SK-N-SH (cell line): ENCODE data around the gene BEND3. TPM values are rescaled to one million over a fixed set of nuclear protein-coding genes. Genes with fewer than 3 reads are reported as not detected.

Experiments
- CTCF ChIA-PET: fragments of 300-600, 350-600 bp; formaldehyde crosslinking; extraction: SDS; loops from one replicate; lab custom pipeline; 2021; lab: Yijun Ruan, JAX
- POLR2A ChIA-PET: fragments of 350-600 bp; sonication (Branson Sonifier 250); formaldehyde crosslinking; extraction: SDS; loops from one replicate; lab custom pipeline; 2020; ENCODE audit warnings: antibody characterized with exemption, inconsistent platforms; lab: Yijun Ruan, JAX
- DNase-seq: peaks from one replicate; pipeline ENCODE4 v3.0.0; 2012
- H2AFZ ChIP-seq: fragments of 200-600 bp; sonication (generic); 2 replicates; pipeline ENCODE4 v1.8.1; 2016; ENCODE audit warnings: antibody characterized with exemption, mild to moderate bottlenecking, low read depth
- H3F3A ChIP-seq: fragments of 200-600 bp; sonication (generic); replicated peaks from 2 replicates; pipeline ENCODE3; 2016; ENCODE audit warnings: antibody characterized with exemption, mild to moderate bottlenecking; ENCODE audit not compliant: insufficient read depth
- H3K27ac ChIP-seq, 2 experiments: fragments of 200-500 bp in 1 of 2; fragments of 200-600 bp in 1 of 2; sonication (Bioruptor generic) in 1 of 2; sonication (generic), shearing (Covaris generic) in 1 of 2; 2 replicates each; pipeline versions ENCODE4 v1.5.1 to v1.6.1; 2014 to 2016; ENCODE audit warnings: low read depth in 2 of 2, inconsistent platforms in 1 of 2, low read length in 1 of 2, mild to moderate bottlenecking in 1 of 2, mixed read lengths in 1 of 2
- H3K27me3 ChIP-seq: fragments of 200-600 bp; sonication (generic), shearing (Covaris generic); 2 replicates; pipeline ENCODE4 v1.6.1; 2016; ENCODE audit warnings: mixed run types; ENCODE audit not compliant: insufficient read depth
- H3K36me3 ChIP-seq, 2 experiments: fragments of 200-500 bp in 1 of 2; fragments of 200-600 bp in 1 of 2; sonication (Bioruptor generic) in 1 of 2; sonication (generic) in 1 of 2; replicated peaks in 1 of 2; 2 replicates each; pipeline versions ENCODE3 to v1.5.1; 2014 to 2016; ENCODE audit warnings: low read length in 1 of 2, mild to moderate bottlenecking in 1 of 2; ENCODE audit not compliant: insufficient read depth in 2 of 2, control insufficient read depth in 1 of 2
- H3K4me1 ChIP-seq, 2 experiments: fragments of 200-500 bp in 1 of 2; fragments of 200-600 bp in 1 of 2; sonication (Bioruptor generic) in 1 of 2; sonication (generic), shearing (Covaris generic) in 1 of 2; 2 replicates each; pipeline versions ENCODE4 v1.5.1 to v1.6.1; 2014 to 2016; ENCODE audit warnings: low read depth in 1 of 2, low read length in 1 of 2, mixed run types in 1 of 2; ENCODE audit not compliant: insufficient read depth in 2 of 2, control insufficient read depth in 1 of 2
- H3K4me2 ChIP-seq: fragments of 200-600 bp; sonication (generic), shearing (Covaris generic); 2 replicates; pipeline ENCODE4 v1.6.1; 2017; ENCODE audit warnings: mixed run types
- H3K4me3 ChIP-seq, 2 experiments: fragments of 200-500 bp in 1 of 2; fragments of 200-600 bp in 1 of 2; sonication (Bioruptor generic) in 1 of 2; sonication (generic), shearing (Covaris generic) in 1 of 2; 2 replicates each; pipeline versions ENCODE4 v1.5.1 to v1.8.1; 2014 to 2016; ENCODE audit warnings: low read depth in 2 of 2, inconsistent platforms in 1 of 2, low read length in 1 of 2, mild to moderate bottlenecking in 1 of 2, mixed read lengths in 1 of 2, moderate library complexity in 1 of 2
- H3K79me2 ChIP-seq: fragments of 200-600 bp; sonication (generic); 2 replicates; pipeline ENCODE4 v1.8.1; 2017; ENCODE audit warnings: mild to moderate bottlenecking; ENCODE audit not compliant: insufficient read depth
- H3K9ac ChIP-seq: fragments of 200-600 bp; sonication (generic); 2 replicates; pipeline ENCODE4 v1.6.1; 2017; ENCODE audit warnings: mixed run types
- H3K9me2 ChIP-seq: fragments of 200-600 bp; sonication (generic); 2 replicates; pipeline ENCODE4 v1.6.1; 2017; ENCODE audit warnings: mixed run types
- H3K9me3 ChIP-seq: fragments of 200-600 bp; sonication (generic); 2 replicates; pipeline ENCODE4 v1.6.1; 2017; ENCODE audit warnings: mixed run types, mild to moderate bottlenecking, moderate library complexity
- H4K20me1 ChIP-seq: fragments of 200-600 bp; sonication (generic); 2 replicates; pipeline ENCODE4 v1.6.1; 2017; ENCODE audit warnings: mild to moderate bottlenecking, mixed run types; ENCODE audit not compliant: insufficient read depth
- ELF1 ChIP-seq: IDR thresholded peaks from 2 replicates; pipeline ENCODE4 v1.4.0; 2012
- EP300 ChIP-seq, 2 experiments: IDR thresholded peaks; 2 replicates each; pipeline versions ENCODE4 v1.4.0 to v1.6.1; 2012; ENCODE audit warnings: borderline replicate concordance in 1 of 2, low read depth in 1 of 2, low read length in 1 of 2
- FOXJ3 ChIP-seq: sonication (generic); formaldehyde crosslinking; IDR thresholded peaks from 2 replicates; pipeline ENCODE4 v1.5.1; 2020; ENCODE audit warnings: mild to moderate bottlenecking, missing genetic modification reagents
- FOXM1 ChIP-seq: IDR thresholded peaks from 2 replicates; pipeline ENCODE4 v1.4.0; 2012; ENCODE audit warnings: low read depth, mild to moderate bottlenecking
- GABPA ChIP-seq: IDR thresholded peaks from 2 replicates; pipeline ENCODE4 v1.4.0; 2012; ENCODE audit warnings: low read depth, mild to moderate bottlenecking
- GATA2 ChIP-seq: sonication (generic); formaldehyde crosslinking; IDR thresholded peaks from 2 replicates; pipeline ENCODE4 v1.5.0; 2020; ENCODE audit warnings: mild to moderate bottlenecking, missing genetic modification reagents
- MEF2A ChIP-seq: IDR thresholded peaks from 2 replicates; pipeline ENCODE4 v1.4.0; 2012; ENCODE audit warnings: low read depth, borderline replicate concordance
- NFIC ChIP-seq: IDR thresholded peaks from 2 replicates; pipeline ENCODE4 v1.4.0; 2012; ENCODE audit warnings: borderline replicate concordance
- PBX3 ChIP-seq: IDR thresholded peaks from 2 replicates; pipeline ENCODE4; 2012
- RAD21 ChIP-seq: IDR thresholded peaks from 2 replicates; pipeline ENCODE4 v1.6.1; 2012; ENCODE audit warnings: mild to moderate bottlenecking, low read length
- TEAD4 ChIP-seq: IDR thresholded peaks from 2 replicates; pipeline ENCODE4 v1.4.0; 2012; ENCODE audit warnings: mild to moderate bottlenecking, borderline replicate concordance; ENCODE audit not compliant: insufficient read depth
- WGBS: methylation state at CpG from one replicate; pipeline ENCODE4 v1.1.6; 2017; ENCODE audit warnings: low lambda C conversion rate; 5-methylcytosine and 5-hydroxymethylcytosine counted together
- polyA plus RNA-seq, 3 experiments: library from polyadenylated mRNA; depleted of rRNA; stranded (reverse); fragments of >200 nt; gene quantifications; 2 replicates each; pipeline ENCODE4 v1.2.3, GENCODE V29; 2012
- TF ChIP-seq, protein P1 (sequence below): fragments of 150-350 bp; IDR thresholded peaks from 2 replicates; pipeline ENCODE4 v1.6.1; 2017; ENCODE audit warnings: antibody characterized with exemption, low read length, low read depth, borderline replicate concordance

Gene BEND3
- polyA plus RNA-seq, 1 of the 3 experiments (the other 2 are of a cell fraction): 1.0 TPM

- Histone ChIP-seq H3K79me2 (no peaks in the 10 kb centered on the region), H3F3A (no peaks in the 10 kb centered on the region), H3K4me1 (peaks cover 0 to 8% of the 10 kb centered on the region in 2 experiments; a peak in 2 of 4 replicates), H2AFZ (no peak overlapping the region), H3K4me2 (no peak overlapping the region), H3K9me3 (no peaks in the 10 kb centered on the region), H3K4me3 (no peak overlapping the region), H3K27me3 (no peaks in the 10 kb centered on the region)
- CTCF ChIA-PET: no interaction called here
- 83% methylated on average over 1 of the region's 2 CpGs for WGBS
- TF ChIP-seq EP300 (IDR thresholded peaks at IDR 0.05; ENCODE audit: borderline replicate concordance in 1 of 2, low read depth in 1 of 2, low read length in 1 of 2) (no peak), FOXJ3 (no peak), RAD21 (no peak), GATA2 (CRISPR knock-in tag) (no peak)
- TF ChIP-seq, all 33 proteins: peak for 0
- Histone ChIP-seq H4K20me1 (no peaks in the 10 kb centered on the region), H3K27ac (no peak overlapping the region), H3K9me2 (no peaks in the 10 kb centered on the region), H3K36me3 (no peaks in the 10 kb centered on the region), H3K9ac (no peak overlapping the region)
- DNase-seq: no peak
- POLR2A ChIA-PET: no interaction called here
These were observed 41.3 kb upstream of the BEND3 start for GRCh38 chr6:107156617-107157016.

DNA sequence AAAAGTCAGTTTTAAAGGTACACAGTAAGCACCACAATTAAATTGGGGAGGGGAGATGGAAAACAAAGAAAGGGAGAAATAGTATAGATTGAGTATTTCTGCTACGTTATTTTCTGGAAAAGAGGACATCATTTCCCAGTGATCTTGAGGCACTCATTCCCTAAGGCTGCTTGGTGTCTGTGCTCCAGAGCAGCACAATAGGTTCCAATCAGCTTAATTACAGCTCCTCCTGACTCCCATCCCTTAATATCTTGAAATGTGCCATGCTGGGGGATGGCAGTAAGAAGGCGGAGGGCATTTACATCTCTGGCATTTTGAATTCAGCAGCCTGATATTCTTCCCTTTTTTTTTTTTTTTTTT, 39.5 kb upstream of the BEND3 start:
- Histone ChIP-seq H3K9me3 (no peaks in the 10 kb centered on the region), H3K27me3 (no peaks in the 10 kb centered on the region), H4K20me1 (no peaks in the 10 kb centered on the region), H3F3A (no peaks in the 10 kb centered on the region), H3K9ac (no peak overlapping the region), H2AFZ (no peak overlapping the region), H3K27ac (peak overlapping the region in 1 of 2 experiments; percentile 5; a peak in 1 of 4 replicates), H3K4me3 (no peak overlapping the region), H3K79me2 (no peaks in the 10 kb centered on the region), H3K4me1 (peaks cover 0 to 8% of the 10 kb centered on the region in 2 experiments; a peak in 2 of 4 replicates), H3K36me3 (no peaks in the 10 kb centered on the region), H3K4me2 (no peak overlapping the region), H3K9me2 (no peaks in the 10 kb centered on the region)
- no peak for DNase-seq
- WGBS: 100% methylated on average over 2 of the region's 2 CpGs
- ChIA-PET CTCF (interaction anchor here (1.1 to 1.5 kb wide), 3 partner anchors 13 to 694 kb away, joined by 3 to 5 read pairs (median 3); no protein-coding TSS in a partner anchor), POLR2A (no interaction called here)
- no peak for TF ChIP-seq RAD21
- TF ChIP-seq TEAD4: no peak
- TF ChIP-seq PBX3: no peak
- TF ChIP-seq GATA2 (CRISPR knock-in tag): no peak
- TF ChIP-seq ELF1: no peak
- TF ChIP-seq, protein P1, sequence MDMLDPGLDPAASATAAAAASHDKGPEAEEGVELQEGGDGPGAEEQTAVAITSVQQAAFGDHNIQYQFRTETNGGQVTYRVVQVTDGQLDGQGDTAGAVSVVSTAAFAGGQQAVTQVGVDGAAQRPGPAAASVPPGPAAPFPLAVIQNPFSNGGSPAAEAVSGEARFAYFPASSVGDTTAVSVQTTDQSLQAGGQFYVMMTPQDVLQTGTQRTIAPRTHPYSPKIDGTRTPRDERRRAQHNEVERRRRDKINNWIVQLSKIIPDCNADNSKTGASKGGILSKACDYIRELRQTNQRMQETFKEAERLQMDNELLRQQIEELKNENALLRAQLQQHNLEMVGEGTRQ: no peak
- TF ChIP-seq FOXM1: no peak
- TF ChIP-seq GABPA: no peak
- TF ChIP-seq MEF2A: no peak
- no peak for TF ChIP-seq NFIC
